ENCODE data around the gene LRTM1. TPM values are rescaled to one million over a fixed set of nuclear protein-coding genes. Genes with fewer than 3 reads are reported as not detected.

The LRTM1 gene
- total RNA-seq, 1 donor from 2014 or later: not detected

DNA sequence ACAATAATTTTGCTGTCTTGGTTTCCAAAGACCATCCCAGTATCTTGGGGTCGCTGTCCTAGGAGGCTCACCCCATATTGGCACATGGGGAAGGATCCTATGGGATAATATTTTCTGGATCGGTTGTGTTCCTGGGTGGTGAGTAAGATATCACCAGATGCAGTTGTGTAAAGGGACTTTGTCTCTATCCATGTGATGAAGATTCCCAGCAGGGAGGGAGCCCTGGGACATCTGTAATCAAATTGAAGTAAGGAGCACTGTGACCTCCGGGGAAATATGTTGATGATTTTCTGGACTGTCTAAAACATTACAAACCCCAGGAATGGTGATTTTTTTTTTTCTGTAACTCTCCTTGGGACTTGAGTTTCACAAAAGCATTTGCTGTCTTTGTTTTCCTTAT lies 36.2 kb upstream of the LRTM1 start:
- H2AFZ ChIP-seq (replicated peaks): no peak overlapping the region
- no peaks in the 10 kb centered on the region for H3K36me3 Mint-ChIP-seq
- no peaks in the 10 kb centered on the region for H4K20me1 ChIP-seq (ENCODE audit: low read depth)
- no peak for DNase-seq (ENCODE audit: low spot score)
- H3K4me1 Mint-ChIP-seq: peaks cover 60% of the 10 kb centered on the region
- H3K9ac ChIP-seq: no peak overlapping the region
- no peaks in the 10 kb centered on the region for H3K79me2 ChIP-seq (ENCODE audit: low read depth)
- H3K4me3 ChIP-seq: no peak overlapping the region
- no peaks in the 10 kb centered on the region for H3K9me3 Mint-ChIP-seq
- H3K27ac Mint-ChIP-seq: no peak overlapping the region
- H3F3A ChIP-seq (ENCODE audit: low read depth): no peaks in the 10 kb centered on the region
- H3K27me3 ChIP-seq: no peaks in the 10 kb centered on the region
- H3K4me3 Mint-ChIP-seq: no peak overlapping the region
- no peaks in the 10 kb centered on the region for H3K9me3 ChIP-seq (ENCODE audit: low read depth)
- H3K36me3 ChIP-seq: no peaks in the 10 kb centered on the region
- TF ChIP-seq EZH2phosphoT487 (IDR thresholded peaks at IDR 0.05) (no peak), EZH2 (IDR thresholded peaks at IDR 0.05) (no peak)
- TF ChIP-seq, protein P1, sequence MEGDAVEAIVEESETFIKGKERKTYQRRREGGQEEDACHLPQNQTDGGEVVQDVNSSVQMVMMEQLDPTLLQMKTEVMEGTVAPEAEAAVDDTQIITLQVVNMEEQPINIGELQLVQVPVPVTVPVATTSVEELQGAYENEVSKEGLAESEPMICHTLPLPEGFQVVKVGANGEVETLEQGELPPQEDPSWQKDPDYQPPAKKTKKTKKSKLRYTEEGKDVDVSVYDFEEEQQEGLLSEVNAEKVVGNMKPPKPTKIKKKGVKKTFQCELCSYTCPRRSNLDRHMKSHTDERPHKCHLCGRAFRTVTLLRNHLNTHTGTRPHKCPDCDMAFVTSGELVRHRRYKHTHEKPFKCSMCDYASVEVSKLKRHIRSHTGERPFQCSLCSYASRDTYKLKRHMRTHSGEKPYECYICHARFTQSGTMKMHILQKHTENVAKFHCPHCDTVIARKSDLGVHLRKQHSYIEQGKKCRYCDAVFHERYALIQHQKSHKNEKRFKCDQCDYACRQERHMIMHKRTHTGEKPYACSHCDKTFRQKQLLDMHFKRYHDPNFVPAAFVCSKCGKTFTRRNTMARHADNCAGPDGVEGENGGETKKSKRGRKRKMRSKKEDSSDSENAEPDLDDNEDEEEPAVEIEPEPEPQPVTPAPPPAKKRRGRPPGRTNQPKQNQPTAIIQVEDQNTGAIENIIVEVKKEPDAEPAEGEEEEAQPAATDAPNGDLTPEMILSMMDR (IDR thresholded peaks at IDR 0.05): no peak
- H3K4me2 ChIP-seq: no peak overlapping the region
- H3K27me3 Mint-ChIP-seq (ENCODE audit: insufficient read depth, low read depth): peaks cover 9% of the 10 kb centered on the region
- no peak overlapping the region for H3K27ac ChIP-seq
- H3K4me1 ChIP-seq: peaks cover 9% of the 10 kb centered on the region

DNA sequence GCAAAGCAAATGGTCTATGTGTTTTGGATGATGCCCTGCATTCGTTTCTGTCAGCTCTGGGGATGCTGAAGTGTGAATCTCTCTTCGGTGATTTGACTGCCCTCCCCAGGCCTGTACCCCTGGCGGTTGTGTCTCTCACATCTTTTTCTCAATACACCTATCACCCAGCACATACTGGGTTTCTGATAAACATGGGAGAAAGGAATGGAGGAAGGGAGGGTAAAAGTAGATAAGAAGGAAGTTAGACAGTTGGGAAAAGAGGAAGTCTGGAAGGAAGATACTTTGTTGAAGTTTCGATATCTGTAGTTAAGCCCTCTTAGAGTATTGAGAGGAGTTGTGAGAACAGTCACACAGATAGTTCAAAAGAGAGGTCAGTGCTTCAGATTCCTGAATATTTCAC lies 35.8 kb upstream of the LRTM1 start:
- Histone ChIP-seq H3F3A (ENCODE audit: low read depth) (no peaks in the 10 kb centered on the region), H3K36me3 (no peaks in the 10 kb centered on the region), H3K4me1 (peaks cover 5% of the 10 kb centered on the region), H3K4me2 (no peak overlapping the region), H3K27ac (no peak overlapping the region), H2AFZ (replicated peaks) (no peak overlapping the region), H3K9me3 (ENCODE audit: low read depth) (no peaks in the 10 kb centered on the region), H3K9ac (no peak overlapping the region), H4K20me1 (ENCODE audit: low read depth) (no peaks in the 10 kb centered on the region), H3K4me3 (no peak overlapping the region), H3K27me3 (no peaks in the 10 kb centered on the region), H3K79me2 (ENCODE audit: low read depth) (no peaks in the 10 kb centered on the region)
- DNase-seq (ENCODE audit: low spot score): no peak
- H3K27me3 Mint-ChIP-seq (ENCODE audit: insufficient read depth, low read depth): peaks cover 9% of the 10 kb centered on the region
- H3K36me3 Mint-ChIP-seq: no peaks in the 10 kb centered on the region
- H3K4me3 Mint-ChIP-seq: no peak overlapping the region
- H3K27ac Mint-ChIP-seq: no peak overlapping the region
- no peaks in the 10 kb centered on the region for H3K9me3 Mint-ChIP-seq
- peaks cover 56% of the 10 kb centered on the region for H3K4me1 Mint-ChIP-seq
- no peak for TF ChIP-seq EZH2 (IDR thresholded peaks at IDR 0.05)
- TF ChIP-seq, protein P1 (IDR thresholded peaks at IDR 0.05): no peak
- no peak for TF ChIP-seq EZH2phosphoT487 (IDR thresholded peaks at IDR 0.05)

DNA sequence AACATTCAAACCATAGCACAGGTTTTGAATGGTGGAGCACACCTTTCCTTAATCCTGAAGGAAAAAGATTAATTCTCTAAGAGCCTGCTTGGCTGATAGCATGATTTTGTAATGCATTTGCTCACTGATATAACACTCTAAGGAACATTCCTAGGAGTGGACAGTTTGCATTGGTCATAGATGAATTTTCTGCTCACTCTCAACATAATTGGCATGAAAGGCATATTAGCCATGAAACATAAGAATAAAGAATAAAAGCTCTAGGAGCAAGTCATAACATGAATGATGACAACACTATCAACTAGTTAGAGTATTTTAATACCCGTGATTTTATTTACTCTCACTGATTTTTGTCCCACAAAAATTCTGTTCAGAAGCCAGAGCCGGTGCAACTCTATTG lies 34.3 kb upstream of the LRTM1 start:
- Histone ChIP-seq H3K9me3 (ENCODE audit: low read depth) (no peaks in the 10 kb centered on the region), H3K27me3 (no peaks in the 10 kb centered on the region), H3K79me2 (ENCODE audit: low read depth) (no peaks in the 10 kb centered on the region), H3K9ac (no peak overlapping the region), H3K4me1 (no peaks in the 10 kb centered on the region), H3K27ac (no peak overlapping the region), H3K4me2 (no peak overlapping the region), H4K20me1 (ENCODE audit: low read depth) (no peaks in the 10 kb centered on the region), H3K36me3 (no peaks in the 10 kb centered on the region), H3F3A (ENCODE audit: low read depth) (no peaks in the 10 kb centered on the region), H3K4me3 (no peak overlapping the region), H2AFZ (replicated peaks) (no peak overlapping the region)
- Mint-ChIP-seq H3K27ac (no peak overlapping the region), H3K27me3 (ENCODE audit: insufficient read depth, low read depth) (peaks cover 9% of the 10 kb centered on the region), H3K4me3 (no peak overlapping the region), H3K4me1 (peaks cover 47% of the 10 kb centered on the region), H3K36me3 (no peaks in the 10 kb centered on the region), H3K9me3 (no peaks in the 10 kb centered on the region)
- DNase-seq (ENCODE audit: low spot score): no peak
- TF ChIP-seq EZH2 (IDR thresholded peaks at IDR 0.05) (no peak), EZH2phosphoT487 (IDR thresholded peaks at IDR 0.05) (no peak)
- TF ChIP-seq, protein P1 (IDR thresholded peaks at IDR 0.05): no peak

Measured in neural progenitor cell (in vitro differentiated cells).